ENCODE results near the gene LRRC3C. TPM values are rescaled to one million over a fixed set of nuclear protein-coding genes. Genes with fewer than 3 reads are reported as not detected.

The LRRC3C gene
- total RNA-seq, 2 donors from 2014 or later, result not detected

DNA sequence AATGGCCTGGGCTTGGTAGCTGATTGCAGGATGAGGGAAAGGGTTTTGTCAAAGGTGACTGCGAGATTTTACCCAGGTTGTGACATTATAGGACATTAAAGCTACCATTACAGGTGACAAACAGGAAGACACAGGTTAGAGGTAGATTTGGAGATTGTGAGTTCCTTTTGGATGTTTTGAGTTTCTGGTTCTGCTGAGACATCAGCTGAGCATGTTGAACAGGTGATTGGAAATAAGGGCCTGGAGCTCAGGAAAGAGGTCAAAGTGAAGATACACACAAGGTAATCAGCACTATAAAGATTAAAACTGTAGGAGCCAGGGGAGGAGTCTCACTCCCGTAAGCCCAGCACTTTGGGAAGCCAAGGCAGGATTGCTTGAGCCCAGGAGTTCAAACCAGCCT lies 41.2 kb downstream of the LRRC3C start:
- H3K4me1 ChIP-seq (replicated peaks), result no peaks in the 10 kb centered on the region
- H3K27me3 ChIP-seq (replicated peaks; ENCODE audit: insufficient read depth), result no peaks in the 10 kb centered on the region
- 73% methylated on average over 2 of the region's 2 CpGs for WGBS

DNA sequence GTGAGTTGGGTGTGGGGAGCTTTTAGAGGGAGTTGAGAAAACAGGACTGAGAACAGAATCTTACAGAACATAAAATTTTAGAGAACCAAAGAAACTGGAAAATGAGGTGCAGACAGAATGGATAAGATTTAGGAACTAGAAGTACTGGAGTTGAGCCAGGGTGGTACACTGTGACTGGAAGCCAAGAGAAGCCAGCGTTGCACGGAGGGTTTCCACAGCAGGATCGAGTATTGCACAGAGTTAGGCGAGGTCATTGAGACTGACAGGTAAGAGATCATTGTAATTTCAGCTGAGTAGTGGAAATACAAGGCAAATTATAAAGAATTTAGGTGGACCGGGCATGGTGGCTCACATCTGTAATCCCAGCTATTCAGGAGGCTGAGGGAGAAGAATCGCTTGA lies 41.8 kb downstream of the LRRC3C start:
- H3K36me3 ChIP-seq, result no peaks in the 10 kb centered on the region

More for the DNA sequence above, 41.2 kb downstream of the LRRC3C start:
- no peak for DNase-seq (ENCODE audit: low spot score)
- Histone ChIP-seq H3K4me3 (no peak overlapping the region), H3K36me3 (no peaks in the 10 kb centered on the region), H3K9me3 (no peaks in the 10 kb centered on the region), H3K27ac (no peak overlapping the region)
- intact Hi-C loops (cut with DNase I), result no loop called here
- TF ChIP-seq POLR2A (IDR thresholded peaks at IDR 0.05) (no peak), CTCF (IDR thresholded peaks at IDR 0.05) (no peak), POLR2AphosphoS5 (IDR thresholded peaks at IDR 0.05) (no peak)

DNA sequence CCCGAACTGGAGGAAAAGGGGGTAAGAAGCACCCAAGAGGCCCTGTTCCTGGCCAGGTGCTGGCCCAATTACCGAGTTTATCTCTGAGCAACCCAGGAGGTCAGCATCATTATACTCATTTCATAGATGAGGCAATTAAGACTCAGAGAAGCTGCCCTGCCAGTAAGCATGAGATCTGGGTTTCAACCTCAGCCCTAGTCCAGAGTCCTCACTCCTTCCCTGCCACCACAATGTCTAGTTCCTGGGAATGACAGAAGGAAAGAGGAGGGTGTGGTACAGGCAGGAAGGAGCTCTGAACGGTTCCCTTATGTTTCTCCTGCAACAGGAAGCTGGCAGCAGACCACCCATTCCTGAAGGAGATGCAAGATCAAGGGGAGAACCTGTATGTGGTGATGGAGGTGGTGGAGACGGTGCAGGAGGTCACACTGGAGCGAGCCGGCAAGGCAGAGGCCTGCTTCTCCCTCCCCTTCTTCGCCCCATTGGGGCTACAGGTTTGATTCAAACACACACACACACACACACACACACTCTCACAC lies 42.7 kb downstream of the LRRC3C start:
- no peak for DNase-seq (ENCODE audit: low spot score)
- Histone ChIP-seq H3K27ac (no peak overlapping the region), H3K27me3 (replicated peaks; ENCODE audit: insufficient read depth) (no peaks in the 10 kb centered on the region), H3K36me3 (no peaks in the 10 kb centered on the region), H3K9me3 (no peaks in the 10 kb centered on the region), H3K4me1 (replicated peaks) (no peaks in the 10 kb centered on the region), H3K4me3 (no peak overlapping the region)
- intact Hi-C loops (cut with DNase I), result no loop called here
- WGBS, result 70% methylated on average over 7 of the region's 7 CpGs
- no peak for TF ChIP-seq CTCF (IDR thresholded peaks at IDR 0.05)
- TF ChIP-seq POLR2AphosphoS5 (IDR thresholded peaks at IDR 0.05), result no peak
- TF ChIP-seq POLR2A (IDR thresholded peaks at IDR 0.05), result no peak

More for the DNA sequence above, 41.8 kb downstream of the LRRC3C start:
- Histone ChIP-seq H3K27ac (no peak overlapping the region), H3K4me3 (no peak overlapping the region), H3K27me3 (replicated peaks; ENCODE audit: insufficient read depth) (no peaks in the 10 kb centered on the region), H3K4me1 (replicated peaks) (no peaks in the 10 kb centered on the region), H3K9me3 (no peaks in the 10 kb centered on the region)
- WGBS, result 64% methylated on average over 6 of the region's 6 CpGs
- no peak for DNase-seq (ENCODE audit: low spot score)
- no peak for TF ChIP-seq CTCF (IDR thresholded peaks at IDR 0.05)
- TF ChIP-seq POLR2A (IDR thresholded peaks at IDR 0.05), result no peak
- TF ChIP-seq POLR2AphosphoS5 (IDR thresholded peaks at IDR 0.05), result no peak
- intact Hi-C loops (cut with DNase I), result no loop called here

DNA sequence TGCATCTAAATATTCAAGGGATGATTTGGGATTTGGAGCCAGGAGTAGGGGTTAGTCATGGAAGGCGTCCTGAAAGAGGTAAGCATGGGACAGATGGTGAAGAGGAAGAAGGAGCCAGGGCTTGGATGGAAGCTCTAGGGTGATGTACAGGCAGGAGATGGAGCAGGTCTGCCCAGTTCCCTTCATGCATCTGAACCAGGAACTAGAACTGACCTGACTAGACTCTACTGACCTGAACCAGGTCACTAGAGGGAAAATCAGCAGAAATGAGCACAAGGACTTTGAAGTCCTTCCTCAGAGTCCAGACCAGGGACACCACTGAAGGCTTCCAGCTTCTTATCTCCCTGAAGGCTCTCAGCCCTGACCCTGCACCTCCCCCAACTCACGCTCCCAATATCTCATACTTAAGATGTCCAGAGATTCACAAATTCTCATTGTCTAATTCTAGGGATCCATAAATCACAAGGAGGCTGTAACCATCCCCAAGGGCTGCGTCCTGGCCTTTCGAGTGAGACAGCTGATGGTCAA lies 43.6 kb downstream of the LRRC3C start:
- H3K27me3 ChIP-seq (replicated peaks; ENCODE audit: insufficient read depth), result no peaks in the 10 kb centered on the region
- no peak for DNase-seq (ENCODE audit: low spot score)
- H3K9me3 ChIP-seq, result no peaks in the 10 kb centered on the region
- intact Hi-C loops (cut with DNase I), result no loop called here
- no peak overlapping the region for H3K4me3 ChIP-seq
- H3K4me1 ChIP-seq (replicated peaks), result no peaks in the 10 kb centered on the region
- no peak for TF ChIP-seq POLR2AphosphoS5 (IDR thresholded peaks at IDR 0.05)
- TF ChIP-seq POLR2A (IDR thresholded peaks at IDR 0.05), result no peak
- no peak for TF ChIP-seq CTCF (IDR thresholded peaks at IDR 0.05)
- H3K27ac ChIP-seq, result no peak overlapping the region
- WGBS, result 86% methylated on average over 4 of the region's 4 CpGs
- no peaks in the 10 kb centered on the region for H3K36me3 ChIP-seq

DNA sequence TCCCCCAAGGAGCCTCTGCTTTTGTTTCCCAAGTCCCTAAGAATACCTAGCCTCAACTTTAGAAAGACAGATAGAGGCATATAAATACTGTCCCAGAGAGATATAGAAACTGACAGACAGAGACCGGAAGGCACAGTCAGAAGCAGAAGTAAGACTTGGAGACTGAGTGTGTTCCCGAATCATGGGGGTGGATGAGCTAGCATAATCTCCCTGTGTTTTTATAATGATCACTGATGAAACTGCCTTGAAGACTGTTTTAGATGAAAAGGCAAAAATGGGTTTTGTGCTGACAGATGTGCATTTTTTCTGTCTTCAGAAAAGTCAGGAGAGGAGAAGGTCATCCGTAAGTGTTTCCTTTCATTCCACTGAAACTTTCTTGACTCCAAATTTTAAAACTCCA lies 44.7 kb downstream of the LRRC3C start:
- Histone ChIP-seq H3K27me3 (replicated peaks; ENCODE audit: insufficient read depth) (no peaks in the 10 kb centered on the region), H3K4me1 (replicated peaks) (no peaks in the 10 kb centered on the region), H3K4me3 (no peak overlapping the region), H3K27ac (no peak overlapping the region), H3K9me3 (no peaks in the 10 kb centered on the region), H3K36me3 (no peaks in the 10 kb centered on the region)
- no peak for TF ChIP-seq POLR2AphosphoS5 (IDR thresholded peaks at IDR 0.05)
- TF ChIP-seq CTCF (IDR thresholded peaks at IDR 0.05), result no peak
- TF ChIP-seq POLR2A (IDR thresholded peaks at IDR 0.05), result no peak
- no peak for DNase-seq (ENCODE audit: low spot score)
- intact Hi-C loops (cut with DNase I), result no loop called here
- 52% methylated on average over 3 of the region's 3 CpGs for WGBS
